ENCODE data around the gene SMAGP. TPM values are rescaled to one million over a fixed set of nuclear protein-coding genes. Genes with fewer than 3 reads are reported as not detected.

SMAGP gene
- total and polyA plus RNA-seq, 2 donors (not counting 3 experiments of a cell fraction or from before 2014, with no cell fraction given), result 21.4 to 26.2 TPM

DNA sequence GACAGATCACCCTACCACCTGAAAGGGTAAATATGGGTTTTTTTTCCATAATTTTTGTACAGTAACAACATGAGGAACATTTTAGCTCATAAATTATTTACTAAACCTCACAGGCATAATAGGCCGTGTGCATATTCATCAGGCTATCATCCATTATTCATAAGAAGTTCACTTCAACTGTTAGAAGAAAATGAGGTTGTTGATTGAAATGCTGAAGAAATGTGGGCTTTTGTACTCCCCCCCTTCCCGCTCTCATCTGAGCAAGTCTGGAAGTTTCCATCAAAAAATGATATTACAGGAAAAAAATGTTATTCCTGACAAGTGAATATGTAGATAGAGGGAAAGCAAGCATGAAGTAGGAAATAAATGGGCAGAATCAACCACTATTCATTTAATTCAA lies 44.4 kb downstream of the SMAGP start:
- Histone ChIP-seq H3K27ac (ENCODE audit: insufficient read depth, low read depth, low read length) (no peak overlapping the region), H3K36me3 (ENCODE audit: control insufficient read depth in 2 of 2, extremely low read depth in 1 of 2, insufficient read depth in 2 of 2, low read length in 2 of 2) (no peaks in the 10 kb centered on the region), H2AFZ (ENCODE audit: low read depth, low read length) (no peak overlapping the region), H3K9me3 (replicated peaks; ENCODE audit: control insufficient read depth, insufficient read depth, low read length) (no peaks in the 10 kb centered on the region), H3K9ac (replicated peaks; ENCODE audit: extremely low read depth, insufficient read depth, low read length) (no peak overlapping the region), H3K4me2 (ENCODE audit: insufficient read depth, low read length) (no peak overlapping the region), H3K79me2 (ENCODE audit: control insufficient read depth, insufficient read depth, low read length) (no peaks in the 10 kb centered on the region), H3K9me1 (replicated peaks; ENCODE audit: control insufficient read depth, extremely low read depth, insufficient read depth, low read length) (no peaks in the 10 kb centered on the region), H4K20me1 (replicated peaks; ENCODE audit: control insufficient read depth, extremely low read depth, insufficient read depth, low read length) (no peaks in the 10 kb centered on the region), H3K27me3 (ENCODE audit: control insufficient read depth in 2 of 2, insufficient read depth in 2 of 2, low read length in 2 of 2) (no peaks in the 10 kb centered on the region), H3K4me1 (ENCODE audit: control insufficient read depth, extremely low read depth, insufficient read depth, low read length) (no peaks in the 10 kb centered on the region), H3K4me3 (replicated peaks in 1 of 3; ENCODE audit: insufficient read depth in 1 of 3, low read depth in 1 of 3, low read length in 3 of 3) (no peak overlapping the region)
- no TSS peak for BruUV-seq (replicated peaks)
- DNase-seq (ENCODE audit: low read depth, low spot score), result no peak
- CTCF ChIA-PET, result no interaction called here
- POLR2A ChIA-PET, result no interaction called here
- intact Hi-C loops (cut with micrococcal nuclease), result no loop called here
- dilution Hi-C loops (cut with MboI; ENCODE audit: extremely low pct_ligation_motif_present, low sequenced_read_pairs), result no loop called here
- TF ChIP-seq, protein P1, sequence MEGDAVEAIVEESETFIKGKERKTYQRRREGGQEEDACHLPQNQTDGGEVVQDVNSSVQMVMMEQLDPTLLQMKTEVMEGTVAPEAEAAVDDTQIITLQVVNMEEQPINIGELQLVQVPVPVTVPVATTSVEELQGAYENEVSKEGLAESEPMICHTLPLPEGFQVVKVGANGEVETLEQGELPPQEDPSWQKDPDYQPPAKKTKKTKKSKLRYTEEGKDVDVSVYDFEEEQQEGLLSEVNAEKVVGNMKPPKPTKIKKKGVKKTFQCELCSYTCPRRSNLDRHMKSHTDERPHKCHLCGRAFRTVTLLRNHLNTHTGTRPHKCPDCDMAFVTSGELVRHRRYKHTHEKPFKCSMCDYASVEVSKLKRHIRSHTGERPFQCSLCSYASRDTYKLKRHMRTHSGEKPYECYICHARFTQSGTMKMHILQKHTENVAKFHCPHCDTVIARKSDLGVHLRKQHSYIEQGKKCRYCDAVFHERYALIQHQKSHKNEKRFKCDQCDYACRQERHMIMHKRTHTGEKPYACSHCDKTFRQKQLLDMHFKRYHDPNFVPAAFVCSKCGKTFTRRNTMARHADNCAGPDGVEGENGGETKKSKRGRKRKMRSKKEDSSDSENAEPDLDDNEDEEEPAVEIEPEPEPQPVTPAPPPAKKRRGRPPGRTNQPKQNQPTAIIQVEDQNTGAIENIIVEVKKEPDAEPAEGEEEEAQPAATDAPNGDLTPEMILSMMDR (IDR thresholded peaks at IDR 0.05; ENCODE audit: extremely low read depth in 1 of 2, insufficient read depth in 1 of 2, low read depth in 1 of 2, low read length in 2 of 2), result no peak
- no peak for FAIRE-seq

DNA sequence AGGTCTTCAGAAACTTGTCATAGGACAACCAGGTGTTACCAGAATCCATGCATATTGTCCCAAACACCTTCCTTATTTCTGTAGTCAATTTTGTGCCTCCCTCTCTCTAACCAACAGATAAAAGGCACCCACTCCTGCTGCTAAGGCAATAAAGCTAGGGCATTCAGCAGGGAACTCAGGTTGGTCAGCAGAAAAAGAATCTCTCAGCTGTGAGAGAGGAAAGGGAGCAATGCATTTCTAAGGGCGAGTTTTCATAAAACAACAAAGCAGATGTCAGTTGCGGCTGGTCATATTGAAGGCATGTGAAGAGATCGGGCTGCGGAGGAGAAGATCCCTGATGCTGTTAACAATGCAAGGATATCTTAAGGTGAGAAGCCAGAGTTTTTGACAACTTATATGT lies 45.0 kb downstream of the SMAGP start:
- FAIRE-seq (peak; percentile 12), DNase-seq (ENCODE audit: low read depth, low spot score) (no peak)
- H3K9me3 ChIP-seq (replicated peaks; ENCODE audit: control insufficient read depth, insufficient read depth, low read length), result no peaks in the 10 kb centered on the region
- TF ChIP-seq POLR2A (IDR thresholded peaks at IDR 0.05; ENCODE audit: low read depth, low read length), result no peak
- TF ChIP-seq JUN (IDR thresholded peaks at IDR 0.05; ENCODE audit: borderline replicate concordance, insufficient read depth, insufficient read length, low read depth), result no peak
- TF ChIP-seq FOS (IDR thresholded peaks at IDR 0.05; ENCODE audit: borderline replicate concordance, insufficient read depth, low read length), result no peak
- TF ChIP-seq MYC (IDR thresholded peaks at IDR 0.05; ENCODE audit: low read depth, low read length), result no peak
- TF ChIP-seq GATA2 (IDR thresholded peaks at IDR 0.05; ENCODE audit: insufficient read depth, insufficient read length, low read depth, low read length), result no peak
- no peak for TF ChIP-seq EZH2 (IDR thresholded peaks at IDR 0.05; ENCODE audit: borderline replicate concordance, low read depth, low read length, severe bottlenecking)
- TF ChIP-seq POLR2AphosphoS5 (IDR thresholded peaks at IDR 0.05; ENCODE audit: insufficient read depth, low read depth, low read length), result no peak
- TF ChIP-seq, protein P1 (IDR thresholded peaks at IDR 0.05; ENCODE audit: extremely low read depth in 1 of 2, insufficient read depth in 1 of 2, low read depth in 1 of 2, low read length in 2 of 2), result no peak
- TF ChIP-seq, protein P2, sequence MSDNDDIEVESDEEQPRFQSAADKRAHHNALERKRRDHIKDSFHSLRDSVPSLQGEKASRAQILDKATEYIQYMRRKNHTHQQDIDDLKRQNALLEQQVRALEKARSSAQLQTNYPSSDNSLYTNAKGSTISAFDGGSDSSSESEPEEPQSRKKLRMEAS (IDR thresholded peaks at IDR 0.05; ENCODE audit: insufficient read depth, insufficient read length), result no peak
- H3K4me3 ChIP-seq (replicated peaks in 1 of 3; ENCODE audit: insufficient read depth in 1 of 3, low read depth in 1 of 3, low read length in 3 of 3), result no peak overlapping the region
- no peak overlapping the region for H3K4me2 ChIP-seq (ENCODE audit: insufficient read depth, low read length)
- intact Hi-C loops (cut with micrococcal nuclease) (no loop called here), dilution Hi-C loops (cut with MboI; ENCODE audit: extremely low pct_ligation_motif_present, low sequenced_read_pairs) (no loop called here)
- H3K4me1 ChIP-seq (ENCODE audit: control insufficient read depth, extremely low read depth, insufficient read depth, low read length), result no peaks in the 10 kb centered on the region
- BruUV-seq (replicated peaks), result no TSS peak
- POLR2A ChIA-PET, result no interaction called here
- H3K27me3 ChIP-seq (ENCODE audit: control insufficient read depth in 2 of 2, insufficient read depth in 2 of 2, low read length in 2 of 2), result no peaks in the 10 kb centered on the region
- CTCF ChIA-PET, result no interaction called here
- H2AFZ ChIP-seq (ENCODE audit: low read depth, low read length), result no peak overlapping the region
- H3K36me3 ChIP-seq (ENCODE audit: control insufficient read depth in 2 of 2, extremely low read depth in 1 of 2, insufficient read depth in 2 of 2, low read length in 2 of 2), result no peaks in the 10 kb centered on the region
- no peaks in the 10 kb centered on the region for H3K9me1 ChIP-seq (replicated peaks; ENCODE audit: control insufficient read depth, extremely low read depth, insufficient read depth, low read length)
- H3K79me2 ChIP-seq (ENCODE audit: control insufficient read depth, insufficient read depth, low read length), result no peaks in the 10 kb centered on the region
- no peak overlapping the region for H3K9ac ChIP-seq (replicated peaks; ENCODE audit: extremely low read depth, insufficient read depth, low read length)
- no peaks in the 10 kb centered on the region for H4K20me1 ChIP-seq (replicated peaks; ENCODE audit: control insufficient read depth, extremely low read depth, insufficient read depth, low read length)
- no peak overlapping the region for H3K27ac ChIP-seq (ENCODE audit: insufficient read depth, low read depth, low read length)
